Smooth muscle cell (in vitro differentiated cells): ENCODE measurements around the gene TMEM116. TPM values are rescaled to one million over a fixed set of nuclear protein-coding genes. Genes with fewer than 3 reads are reported as not detected.

Source experiments
- DNase-seq: peaks from one replicate; lab custom pipeline; 2025; ENCODE audit not compliant: unreplicated experiment; lab: John Stamatoyannopoulos, UW
- H2AFZ ChIP-seq: fragments of 200-600 bp; sonication (generic); 2 replicates; pipeline ENCODE4 v1.6.0; 2016; ENCODE audit warnings: antibody characterized with exemption, low read depth, mild to moderate bottlenecking
- H3F3A ChIP-seq: fragments of 200-600 bp; sonication (generic); 2 replicates; pipeline ENCODE4 v1.6.0; 2017; ENCODE audit warnings: antibody characterized with exemption, low read depth
- H3K27ac ChIP-seq: fragments of 200-600 bp; sonication (generic); 2 replicates; pipeline ENCODE4 v1.5.1; 2016; ENCODE audit warnings: low read depth, mild to moderate bottlenecking
- H3K27me3 ChIP-seq: fragments of 200-600 bp; sonication (generic); 2 replicates; pipeline ENCODE4 v1.6.1; 2016; ENCODE audit warnings: low read depth, mild to moderate bottlenecking
- H3K36me3 ChIP-seq: fragments of 200-600 bp; sonication (generic); 2 replicates; pipeline ENCODE4 v1.5.1; 2016; ENCODE audit warnings: low read depth
- H3K4me1 ChIP-seq: fragments of 200-600 bp; sonication (generic); 2 replicates; pipeline ENCODE4 v1.5.1; 2016; ENCODE audit warnings: low read depth
- H3K4me2 ChIP-seq: fragments of 200-600 bp; sonication (generic); 2 replicates; pipeline ENCODE4 v1.6.0; 2016; ENCODE audit warnings: mild to moderate bottlenecking
- H3K4me3 ChIP-seq: fragments of 200-600 bp; sonication (generic); 2 replicates; pipeline ENCODE4 v1.5.1; 2016; ENCODE audit warnings: mild to moderate bottlenecking
- H3K79me2 ChIP-seq: fragments of 200-600 bp; sonication (generic); 2 replicates; pipeline ENCODE4 v1.6.0; 2016; ENCODE audit warnings: low read depth, mild to moderate bottlenecking
- H3K9ac ChIP-seq: fragments of 200-600 bp; sonication (generic); 2 replicates; pipeline ENCODE4 v1.6.0; 2016; ENCODE audit warnings: low read depth
- H3K9me3 ChIP-seq: fragments of 200-600 bp; sonication (generic); replicated peaks from 2 replicates; pipeline ENCODE4 v1.5.1; 2016; ENCODE audit warnings: low read depth
- H4K20me1 ChIP-seq: fragments of 200-600 bp; sonication (generic); 2 replicates; pipeline ENCODE4 v1.6.0; 2016; ENCODE audit warnings: low read depth
- CTCF ChIP-seq: fragments of 200-600 bp; sonication (generic); IDR thresholded peaks from 2 replicates; pipeline ENCODE4 v1.5.1; 2017; ENCODE audit warnings: borderline replicate concordance, mild to moderate bottlenecking, antibody characterized with exemption; ENCODE audit not compliant: insufficient read depth, poor library complexity, severe bottlenecking
- WGBS: methylation state at CpG from one replicate; pipeline ENCODE4 v1.1.7; 2016; ENCODE audit warnings: low lambda C conversion rate; 5-methylcytosine and 5-hydroxymethylcytosine counted together
- polyA plus RNA-seq: library from polyadenylated mRNA; unstranded; fragments of >200 nt; fragmentation: Nextera tagmentation; extraction: Ambion mirVana; gene quantifications from 2 replicates; pipeline ENCODE4 v1.2.1, GENCODE V29; 2016
- total RNA-seq: library from RNA; depleted of rRNA; stranded (reverse); fragments of >200 nt; gene quantifications from 2 replicates; pipeline ENCODE4 v1.2.3, GENCODE V29; 2014

The TMEM116 gene
- total and polyA plus RNA-seq, 2 experiments from 2014 or later: 5.7 to 9.7 TPM

GRCh38 chr12:111894556-111894955 is 118.4 kb downstream of the TMEM116 start:
- WGBS: 94% methylated on average over 5 of the region's 5 CpGs
- peaks cover 17% of the 10 kb centered on the region for H3K36me3 ChIP-seq
- H3K4me2 ChIP-seq: no peak overlapping the region
- no peaks in the 10 kb centered on the region for H3F3A ChIP-seq
- H4K20me1 ChIP-seq: no peaks in the 10 kb centered on the region
- TF ChIP-seq CTCF: no peak
- no peaks in the 10 kb centered on the region for H3K79me2 ChIP-seq
- H3K4me1 ChIP-seq: no peaks in the 10 kb centered on the region
- H3K4me3 ChIP-seq: no peak overlapping the region
- no peak overlapping the region for H2AFZ ChIP-seq
- no peaks in the 10 kb centered on the region for H3K9me3 ChIP-seq
- DNase-seq: no peak
- no peaks in the 10 kb centered on the region for H3K27me3 ChIP-seq
- H3K27ac ChIP-seq: no peak overlapping the region
- no peak overlapping the region for H3K9ac ChIP-seq

GRCh38 chr12:111893287-111893686 is 119.7 kb downstream of the TMEM116 start:
- Histone ChIP-seq H3K27me3 (no peaks in the 10 kb centered on the region), H3K4me3 (no peak overlapping the region), H3K9ac (no peak overlapping the region), H3K27ac (no peak overlapping the region), H3K9me3 (no peaks in the 10 kb centered on the region), H3K4me1 (no peaks in the 10 kb centered on the region), H3K36me3 (peaks cover 24% of the 10 kb centered on the region), H3K79me2 (no peaks in the 10 kb centered on the region), H2AFZ (no peak overlapping the region), H3K4me2 (no peak overlapping the region), H4K20me1 (peaks cover 8% of the 10 kb centered on the region), H3F3A (no peaks in the 10 kb centered on the region)
- 86% methylated on average over 2 of the region's 2 CpGs for WGBS
- TF ChIP-seq CTCF: no peak
- no peak for DNase-seq

- H3K79me2 ChIP-seq: no peaks in the 10 kb centered on the region
- WGBS: 94% methylated on average over 11 of the region's 11 CpGs
- TF ChIP-seq CTCF: no peak
- no peak overlapping the region for H3K27ac ChIP-seq
- no peak for DNase-seq
- no peaks in the 10 kb centered on the region for H3K9me3 ChIP-seq
- peaks cover 12% of the 10 kb centered on the region for H4K20me1 ChIP-seq
- no peak overlapping the region for H3K4me2 ChIP-seq
- no peak overlapping the region for H3K9ac ChIP-seq
- no peak overlapping the region for H2AFZ ChIP-seq
- no peaks in the 10 kb centered on the region for H3F3A ChIP-seq
- no peaks in the 10 kb centered on the region for H3K4me1 ChIP-seq
- H3K4me3 ChIP-seq: no peak overlapping the region
- H3K27me3 ChIP-seq: no peaks in the 10 kb centered on the region
- peaks cover 21% of the 10 kb centered on the region for H3K36me3 ChIP-seq
Measured at GRCh38 chr12:111887926-111888745, 124.8 kb downstream of the TMEM116 start.
